ENCODE data around the gene RBM19.
"Not testable (repeated sequence)": the region's sequence is repeated elsewhere in the genome, so short reads cannot be mapped to it uniquely, and the experiment has no call there.

RBM19 gene

DNA sequence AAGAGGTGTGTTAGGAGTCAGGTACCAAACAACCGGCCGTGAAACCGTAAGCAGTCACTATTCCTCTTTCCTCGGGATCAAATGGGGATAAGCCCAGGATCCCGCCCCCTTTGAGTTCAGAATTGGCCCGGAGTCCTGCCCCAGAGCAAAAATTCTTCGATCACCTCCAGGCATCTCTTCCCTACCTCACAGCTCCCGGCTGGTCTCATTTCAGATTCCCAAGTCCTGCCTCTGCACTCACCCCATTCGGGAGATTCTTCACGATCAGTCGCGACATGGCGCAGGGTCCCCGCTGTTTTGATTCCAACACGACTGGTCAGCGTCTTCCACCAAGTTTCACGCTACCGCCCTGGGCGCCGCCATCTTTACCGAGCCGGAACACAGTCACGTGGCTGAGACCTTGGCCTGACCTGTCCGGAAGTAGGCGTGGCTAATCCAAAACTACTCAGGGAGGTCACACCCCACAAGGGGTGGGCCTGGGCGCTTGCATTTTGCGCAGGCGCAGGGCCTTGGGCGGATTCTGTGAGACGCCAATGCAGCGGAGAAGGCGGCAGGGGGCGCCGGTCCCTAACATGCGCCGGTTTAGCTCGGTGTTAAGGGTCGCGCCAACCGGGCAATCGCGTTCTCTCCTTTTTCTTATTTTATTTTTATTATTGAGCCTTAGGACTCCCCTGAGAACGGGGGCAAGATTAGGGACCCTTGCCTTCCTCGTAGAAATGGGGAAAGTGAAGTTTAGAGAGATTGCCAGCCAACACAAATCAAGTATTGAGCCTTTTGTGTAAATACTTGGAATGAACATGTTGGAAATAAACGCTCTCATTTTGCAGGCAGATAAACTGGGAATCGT, at the start of gene RBM19:
Gene RBM19 (minus strand): TSS at position 375 of the 847 bp plus-strand sequence. CDS start 98 bp downstream, at position 277.
- DNase-seq, result peak; percentile 97

GRCh38 chr12:114015851-114016250, 49.7 kb upstream of the RBM19 start:
- DNase-seq, result no peak

- peak; percentile 74 for DNase-seq
Observed at GRCh38 chr12:114013575-114014345, 47.6 kb upstream of the RBM19 start.

- no peak for DNase-seq
Observed at GRCh38 chr12:114012744-114013431, 46.8 kb upstream of the RBM19 start.

- DNase-seq, result no peak
Observed at GRCh38 chr12:114011711-114012110, 45.6 kb upstream of the RBM19 start.

DNA sequence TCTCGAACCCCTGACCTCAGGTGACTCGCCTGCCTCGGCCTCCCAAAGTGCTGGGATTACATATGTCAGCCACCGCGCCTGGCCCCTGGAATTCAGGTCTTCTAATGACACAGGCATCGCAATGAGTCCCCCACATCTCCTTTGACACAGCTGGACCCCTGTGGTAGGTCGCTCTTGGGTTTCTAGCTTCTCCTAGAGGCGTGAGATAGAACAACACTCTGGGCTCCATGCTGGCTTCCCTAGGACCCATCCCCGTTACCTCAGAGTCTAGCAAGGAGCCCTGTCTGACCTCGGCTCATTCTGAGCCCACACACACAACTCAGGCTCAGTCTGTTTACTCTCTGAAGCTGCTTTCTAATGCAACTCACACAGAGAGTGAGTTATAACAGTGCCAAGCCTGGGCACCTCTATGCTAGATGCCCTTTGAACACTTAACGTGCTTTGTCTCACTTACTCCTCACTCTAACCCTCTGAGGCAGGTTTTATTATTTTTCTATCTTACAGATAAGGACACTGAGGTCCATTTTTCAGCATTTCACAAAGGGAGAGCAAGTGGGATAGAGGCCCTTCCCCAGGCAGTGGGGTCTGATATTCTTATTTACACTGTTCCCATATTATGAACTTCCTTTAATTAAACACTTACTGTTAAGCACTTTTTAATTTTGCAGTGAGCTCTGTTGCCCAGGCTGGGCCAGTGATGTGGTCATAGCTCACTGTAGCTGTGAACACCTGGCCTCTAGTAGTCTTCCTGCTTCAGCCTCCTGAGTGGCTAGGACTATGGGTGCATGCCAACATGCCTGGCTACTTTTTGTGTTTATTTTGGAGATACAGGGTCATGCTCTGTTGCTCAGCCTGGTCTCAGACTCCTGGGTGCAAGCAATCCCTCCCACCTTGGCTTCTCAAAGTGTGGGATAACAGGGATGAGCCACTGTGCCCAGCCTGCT, 40.6 kb upstream of the RBM19 start:
- DNase-seq, result no peak

GRCh38 chr12:114004402-114004801, 38.3 kb upstream of the RBM19 start:
- DNase-seq, result no peak

- no peak for DNase-seq
Observed at GRCh38 chr12:114003286-114003685, 37.2 kb upstream of the RBM19 start.

DNA sequence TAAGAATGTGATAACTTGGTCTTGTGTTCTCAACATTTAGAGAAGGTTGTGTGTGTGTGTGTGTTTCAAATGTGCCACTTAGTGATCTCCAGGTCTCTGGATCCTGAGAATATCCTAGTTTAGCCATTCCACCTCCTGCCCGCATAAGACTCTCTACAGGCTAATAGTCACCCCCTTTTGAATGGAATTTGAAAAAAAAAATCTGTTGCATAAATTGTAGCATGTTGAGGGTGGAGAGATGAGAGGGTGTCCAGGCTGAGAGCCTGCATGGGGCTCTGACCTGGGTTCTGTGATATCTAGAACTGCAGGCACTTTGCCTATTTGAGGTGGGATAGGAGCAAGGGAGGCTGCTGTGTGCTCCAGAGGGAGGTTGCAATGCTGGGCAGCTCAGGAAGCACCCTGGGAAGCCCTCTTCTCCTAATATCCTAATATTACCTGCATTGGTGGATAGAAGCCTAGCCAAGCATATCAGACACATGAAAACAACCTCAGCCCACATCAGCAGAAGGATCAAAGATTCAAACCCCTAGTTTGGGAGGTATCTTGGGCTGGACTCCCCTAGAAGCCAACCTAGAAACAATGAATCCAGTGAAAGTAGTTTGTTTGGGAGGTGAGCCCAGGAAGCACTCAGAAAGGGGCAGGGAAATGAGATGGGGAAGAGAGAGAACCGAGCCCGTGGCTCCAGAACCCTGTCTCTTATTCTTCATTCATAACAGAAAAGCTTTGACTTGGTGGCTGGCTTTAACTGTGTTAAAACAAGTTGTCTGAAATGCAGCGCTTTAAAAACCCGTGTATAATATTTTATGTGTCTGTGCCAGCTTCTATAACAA, 35.6 kb upstream of the RBM19 start:
- DNase-seq, result no peak

DNA sequence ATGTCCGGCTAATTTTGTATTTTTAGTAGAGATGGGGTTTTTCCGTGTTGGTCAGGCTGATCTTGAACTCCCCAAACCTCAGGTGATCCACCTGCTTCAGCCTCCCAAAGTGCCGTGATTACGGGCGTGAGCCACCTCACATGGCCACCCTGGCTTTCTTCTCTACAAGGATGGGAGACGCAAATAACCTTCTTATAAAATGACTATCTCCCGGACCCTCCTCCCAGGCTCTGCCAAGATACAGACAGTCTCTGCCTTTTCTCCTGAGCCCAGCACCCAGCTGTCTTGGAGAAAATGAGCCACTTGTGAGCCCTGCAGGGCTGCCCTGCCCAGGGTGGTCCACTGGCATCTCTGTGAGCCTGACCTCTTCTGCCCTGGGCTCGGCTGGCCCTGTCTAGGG, 34.7 kb upstream of the RBM19 start:
- DNase-seq, result no peak

DNA sequence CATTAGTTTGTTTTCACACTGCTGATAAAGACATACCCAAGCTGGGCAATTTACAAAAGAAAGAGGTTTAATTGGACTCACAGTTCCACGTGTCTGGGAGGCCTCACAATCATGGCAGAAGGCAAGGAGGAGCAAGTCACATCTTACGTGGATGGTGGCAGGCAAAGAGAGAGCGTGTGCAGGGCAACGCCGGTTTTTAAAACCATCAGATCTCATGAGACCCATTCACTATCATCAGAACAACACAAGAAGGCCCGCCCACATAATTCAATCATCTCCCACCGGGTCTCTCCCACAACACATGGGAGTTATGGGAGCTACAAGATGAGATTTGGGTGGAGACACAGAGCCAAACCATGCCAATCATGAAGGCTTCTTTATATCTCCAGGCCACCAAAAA, 34.1 kb upstream of the RBM19 start:
- not testable (repeated sequence) for DNase-seq

- no peak for DNase-seq
Observed at GRCh38 chr12:113997365-113997764, 31.2 kb upstream of the RBM19 start.

DNA sequence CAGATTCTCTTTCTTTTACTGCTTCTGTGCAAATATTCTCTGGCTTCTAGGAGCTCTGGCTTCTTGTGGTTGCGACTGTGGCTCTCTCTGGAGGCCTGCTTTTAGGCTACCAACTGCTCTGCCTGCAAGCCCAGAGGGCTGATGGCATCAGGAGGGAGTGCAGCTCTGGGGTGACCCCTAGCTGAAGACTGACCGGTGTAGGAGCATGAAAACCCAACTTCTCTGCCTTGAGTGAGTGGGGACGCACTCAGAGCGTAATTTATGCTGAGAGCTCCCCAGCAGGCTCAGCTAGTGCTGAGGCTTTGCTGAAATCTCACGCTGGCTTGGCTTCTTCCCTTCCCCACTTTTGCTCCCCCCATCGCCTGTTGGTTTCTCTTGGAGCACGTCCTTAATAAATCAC, 29.9 kb upstream of the RBM19 start:
- DNase-seq, result no peak

DNA sequence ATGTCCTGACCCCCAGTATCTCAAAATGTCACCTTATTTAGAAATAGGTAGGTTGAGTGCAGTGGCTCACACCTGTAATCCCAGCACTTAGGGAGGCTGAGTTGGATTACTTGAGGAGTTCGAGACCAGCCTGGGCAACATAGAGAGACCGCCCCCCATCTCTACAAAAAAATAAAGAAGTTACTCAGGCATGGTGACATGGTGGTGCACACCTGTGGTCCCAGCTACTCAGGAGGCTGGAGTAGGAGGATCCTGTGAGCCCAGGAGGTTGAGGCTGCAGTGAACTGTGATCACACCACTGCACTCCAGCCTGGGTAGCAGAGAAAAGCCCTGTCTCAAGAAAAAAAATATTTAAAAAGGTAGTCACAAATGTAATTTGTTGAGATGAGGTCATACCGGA, 27.9 kb upstream of the RBM19 start:
- no peak for DNase-seq

DNA sequence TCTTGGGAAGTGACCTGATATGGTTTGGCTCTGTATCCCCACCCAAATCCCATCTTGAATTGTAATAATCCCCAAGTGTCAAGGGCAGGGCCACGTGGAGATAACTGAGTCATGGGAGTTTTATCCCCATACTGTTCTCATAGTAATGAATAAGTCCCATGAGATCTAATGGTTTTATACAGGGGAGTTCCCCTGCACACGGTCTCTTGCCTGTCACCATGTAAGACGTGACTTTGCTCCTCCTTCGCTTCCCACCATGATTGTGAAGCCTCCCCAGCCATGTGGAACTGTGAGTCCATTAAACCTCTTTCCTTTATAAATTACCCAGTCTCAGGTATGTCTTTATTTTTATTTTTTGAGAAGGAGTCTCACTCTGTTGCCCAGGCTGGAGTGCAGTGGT, 26.6 kb upstream of the RBM19 start:
- DNase-seq, result not testable (repeated sequence)

GRCh38 chr12:113991224-113992044, 25.3 kb upstream of the RBM19 start:
- no peak for DNase-seq

- no peak for DNase-seq
Observed at GRCh38 chr12:113990250-113991223, 24.4 kb upstream of the RBM19 start.

DNA sequence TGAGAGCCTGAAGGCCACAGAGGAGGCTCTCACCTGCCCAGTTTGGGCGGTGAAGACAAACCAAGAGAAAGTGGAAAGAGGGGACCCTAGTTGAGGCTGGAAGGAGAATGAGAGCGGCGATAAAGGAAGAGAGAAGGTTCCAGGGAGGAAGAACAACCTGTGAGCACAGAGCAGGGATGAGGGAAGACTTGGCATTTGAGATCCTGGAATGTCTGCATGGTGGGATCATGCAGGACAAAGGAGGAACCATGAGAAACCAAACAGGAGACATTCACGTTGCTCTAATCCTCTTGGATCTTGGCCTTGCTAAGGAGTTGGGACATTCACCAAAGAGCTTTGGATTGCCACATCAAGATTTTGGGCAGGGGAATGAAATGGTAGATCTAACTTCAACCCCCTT, 22.9 kb upstream of the RBM19 start:
- DNase-seq, result no peak

DNA sequence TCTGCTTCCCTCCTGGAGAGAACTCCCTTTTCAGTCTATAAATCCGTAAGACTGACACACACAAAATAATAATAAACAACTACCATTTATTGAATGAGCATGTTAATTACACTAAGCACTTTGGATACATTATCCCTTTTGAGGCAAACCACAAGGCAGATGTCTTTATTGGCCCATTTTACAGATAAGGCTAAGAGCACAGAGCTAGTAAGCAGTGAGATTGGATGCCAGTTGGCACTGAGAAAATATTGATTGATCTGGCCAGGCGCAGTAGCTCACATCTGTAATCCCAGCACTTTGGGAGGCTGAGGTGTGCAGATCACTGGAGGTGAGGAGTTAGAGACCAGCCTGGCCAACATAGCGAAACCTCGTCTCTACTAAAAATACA, 21.9 kb upstream of the RBM19 start:
- no peak for DNase-seq
